CD4-positive, alpha-beta T cell treated with Interleukin-4 for 1 hour (primary cell): Measurements from ENCODE around the gene CD8B2.
"Not testable (repeated sequence)": the region's sequence is repeated elsewhere in the genome, so short reads cannot be mapped to it uniquely, and the experiment has no call there.

Experiments used
- DNase-seq, 2 donors: peaks; one replicate each; pipeline ENCODE4 v3.0.0-alpha.2; 2020 to 2022

The CD8B2 gene

DNA sequence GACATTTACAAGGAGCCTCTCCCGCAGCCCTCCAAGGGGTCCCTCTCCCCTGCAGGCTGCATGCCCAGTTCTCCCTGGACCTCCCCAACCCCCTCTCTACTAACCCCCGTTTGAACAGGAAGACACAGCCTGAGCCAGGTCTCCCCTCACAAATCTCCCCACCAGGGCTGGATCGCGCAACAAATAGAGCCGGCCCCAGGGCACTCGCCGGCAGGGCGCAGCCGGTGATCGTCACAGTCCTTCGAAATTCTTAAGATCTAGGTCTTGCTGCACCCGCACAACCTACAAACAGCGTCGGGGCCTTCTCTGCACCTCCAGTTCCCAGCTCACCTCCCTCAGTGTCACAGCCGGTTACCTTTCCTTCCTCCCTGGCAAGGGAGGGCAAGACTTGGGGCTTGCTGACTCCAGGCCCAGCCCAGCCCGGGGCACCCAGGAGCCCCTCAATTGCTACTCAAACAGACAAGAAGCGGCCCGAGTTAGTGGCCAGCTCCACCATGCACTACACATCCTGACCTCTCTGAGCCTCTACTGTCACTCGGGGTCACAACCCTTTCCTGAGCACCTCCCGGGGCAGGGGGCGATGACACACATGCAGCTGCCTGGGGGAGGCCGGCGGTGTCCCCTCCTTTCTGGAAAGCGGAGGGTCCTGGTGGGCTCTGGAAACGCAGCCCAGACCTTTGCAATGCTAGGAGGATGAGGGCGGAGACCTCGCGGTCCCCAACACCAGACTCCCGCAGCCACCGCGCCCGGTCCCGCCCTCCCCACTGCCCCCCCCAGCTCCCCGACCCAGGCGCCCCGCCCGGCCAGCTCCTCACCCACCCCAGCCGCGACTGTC, at the start of gene CD8B2:
Gene CD8B2, plus strand, starts transcription at position 814 of the 835 bp plus-strand sequence. CDS start 63 bp downstream, outside the sequence.
- DNase-seq, result peak in 1 of 2 donors; percentile 26

DNA sequence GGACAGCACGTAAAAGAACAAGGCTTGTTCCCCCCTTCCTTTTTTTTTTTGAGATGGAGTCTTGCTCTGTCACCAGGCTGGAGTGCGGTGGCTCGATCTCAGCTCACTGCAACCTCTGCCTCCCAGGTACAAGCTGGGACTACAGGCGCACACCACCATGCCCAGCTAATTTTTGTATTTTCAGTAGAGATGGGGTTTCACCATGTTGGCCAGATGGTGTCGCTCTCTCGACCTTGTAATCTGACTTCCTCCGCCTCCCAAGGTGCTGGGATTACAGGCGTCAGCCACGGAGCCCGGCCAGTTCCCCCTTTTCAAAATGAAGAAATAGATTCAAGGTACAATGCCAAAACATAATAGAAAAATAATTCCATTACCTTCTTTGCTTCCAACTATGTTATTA, 25.3 kb upstream of the CD8B2 start:
- peak in 1 of 2 donors; percentile 22 for DNase-seq

DNA sequence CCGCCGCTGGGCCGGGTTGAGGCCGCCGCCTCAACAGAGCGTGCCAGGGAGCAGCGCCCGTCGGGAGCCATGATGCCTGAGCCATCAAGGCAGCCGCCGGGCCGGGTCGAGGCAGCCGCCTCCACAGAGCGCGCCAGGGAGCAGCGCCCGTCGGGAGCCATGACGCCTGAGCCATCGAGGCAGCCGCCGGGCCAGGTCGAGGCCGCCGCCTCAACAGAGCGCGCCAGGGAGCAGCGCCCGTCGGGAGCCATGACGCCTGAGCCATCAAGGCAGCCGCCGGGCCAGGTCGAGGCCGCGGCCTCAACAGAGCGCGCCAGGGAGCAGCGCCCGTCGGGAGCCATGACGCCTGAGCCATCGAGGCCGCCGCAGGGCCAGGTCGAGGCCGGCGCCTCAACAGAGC, 19.6 kb upstream of the CD8B2 start:
- not testable (repeated sequence) for DNase-seq

GRCh38 chr2:106468107-106468506, 19.1 kb upstream of the CD8B2 start, which contains the start of gene RGPD3:
Gene RGPD3 (minus strand): TSS chr2:106468413. CDS start chr2:106468288, 125 bp downstream.
- DNase-seq, result not testable (repeated sequence)

GRCh38 chr2:106470658-106471057, 16.5 kb upstream of the CD8B2 start:
- peak; percentile 41 to 54 for DNase-seq

DNA sequence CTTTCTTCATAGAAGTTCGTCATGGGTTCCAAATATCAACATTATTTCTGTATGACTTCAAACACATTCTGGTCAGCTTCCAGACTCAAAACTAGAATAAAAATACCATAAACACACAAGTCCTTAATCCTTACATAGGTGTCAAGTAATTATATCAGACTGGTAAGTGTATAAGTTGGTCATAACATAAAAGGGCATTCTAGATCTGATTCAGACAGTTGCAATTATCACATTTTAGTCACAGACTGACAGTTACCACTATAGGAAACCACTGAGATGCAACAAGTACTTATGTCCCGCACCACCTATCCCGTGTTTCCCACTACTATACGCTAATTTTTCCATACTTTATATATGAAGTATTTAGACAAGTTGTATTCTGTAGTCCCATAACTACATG, 9.5 kb upstream of the CD8B2 start:
- not testable (repeated sequence) for DNase-seq

DNA sequence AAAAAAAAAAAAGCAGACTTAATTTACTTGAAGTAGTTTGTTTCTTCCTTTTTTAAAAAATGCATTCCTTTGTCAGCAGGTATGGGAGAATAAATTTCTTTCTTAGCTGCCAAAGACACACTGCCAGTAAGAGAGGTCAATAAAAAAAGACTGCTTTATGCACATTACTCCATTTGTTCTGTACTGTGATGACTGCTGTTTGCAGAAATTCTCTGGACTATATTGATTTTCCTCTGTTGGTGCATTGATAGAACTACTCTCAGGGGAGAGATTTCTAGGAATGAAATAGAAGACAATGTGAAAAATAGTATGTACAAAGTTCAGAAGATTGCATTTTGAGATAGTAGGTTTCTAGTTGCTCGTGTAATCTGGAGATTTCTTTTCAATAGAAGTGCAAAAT, 7.6 kb upstream of the CD8B2 start:
- DNase-seq, result not testable (repeated sequence)

GRCh38 chr2:106487386-106488191, 425 bp downstream of the CD8B2 start:
- DNase-seq, result not testable (repeated sequence)

DNA sequence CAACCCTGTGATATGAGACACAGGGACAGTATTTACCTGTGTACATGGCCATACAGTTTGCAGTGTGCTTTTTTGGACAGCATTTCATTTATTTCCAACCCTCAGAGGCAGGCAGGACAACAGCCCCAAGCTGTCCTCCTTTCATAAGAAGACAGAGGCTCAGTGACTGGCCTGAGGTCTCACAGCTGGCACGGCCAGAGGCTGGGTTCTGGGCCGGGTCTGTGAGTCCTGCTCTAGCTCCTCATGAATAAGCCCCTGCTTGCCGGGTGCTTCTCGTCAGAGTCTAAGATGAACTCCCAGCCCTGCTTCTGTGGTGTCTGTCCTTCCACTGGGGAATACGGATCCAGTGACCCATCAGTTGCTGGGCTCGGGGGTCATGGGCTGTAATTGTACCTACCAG, 2.5 kb downstream of the CD8B2 start:
- not testable (repeated sequence) for DNase-seq

DNA sequence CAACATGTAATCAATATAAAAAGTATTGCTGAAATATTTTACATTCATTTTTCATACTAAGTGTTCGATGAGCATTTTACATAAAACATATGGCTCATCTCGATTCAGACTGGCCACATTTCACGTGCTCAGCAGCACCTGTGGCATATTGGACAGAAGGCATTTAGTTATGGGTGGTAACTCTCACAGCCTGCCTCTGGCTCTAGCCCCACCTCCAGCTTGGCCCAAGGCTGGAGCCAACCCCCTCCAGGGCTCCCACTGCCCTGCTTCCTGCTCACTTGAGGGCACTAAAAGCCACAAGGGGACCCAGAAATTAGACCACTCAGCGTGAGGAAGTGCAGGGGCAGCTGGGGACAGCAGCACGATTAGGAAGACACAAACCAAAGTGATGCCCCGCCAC, 5.2 kb downstream of the CD8B2 start:
- not testable (repeated sequence) for DNase-seq

DNA sequence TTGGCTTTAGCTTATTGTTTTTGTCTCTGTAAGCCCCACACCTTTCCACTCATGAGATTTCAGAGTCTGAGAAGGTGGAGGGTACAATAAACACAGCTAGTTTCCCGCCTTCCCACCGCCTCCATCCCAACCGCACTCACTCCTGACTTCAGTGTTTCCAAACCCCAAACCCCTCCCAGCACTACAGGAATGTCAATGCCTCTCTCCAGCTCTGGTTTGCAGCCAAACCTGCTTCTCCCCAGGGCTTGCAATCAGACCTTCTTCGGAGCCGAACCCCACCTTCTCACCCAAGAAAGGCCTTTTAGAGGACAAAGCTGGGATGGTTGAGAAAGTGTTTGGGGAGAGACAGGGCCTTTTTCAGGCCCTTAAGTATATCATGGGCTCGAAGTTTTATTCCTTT, 5.7 kb downstream of the CD8B2 start:
- DNase-seq, result not testable (repeated sequence)

DNA sequence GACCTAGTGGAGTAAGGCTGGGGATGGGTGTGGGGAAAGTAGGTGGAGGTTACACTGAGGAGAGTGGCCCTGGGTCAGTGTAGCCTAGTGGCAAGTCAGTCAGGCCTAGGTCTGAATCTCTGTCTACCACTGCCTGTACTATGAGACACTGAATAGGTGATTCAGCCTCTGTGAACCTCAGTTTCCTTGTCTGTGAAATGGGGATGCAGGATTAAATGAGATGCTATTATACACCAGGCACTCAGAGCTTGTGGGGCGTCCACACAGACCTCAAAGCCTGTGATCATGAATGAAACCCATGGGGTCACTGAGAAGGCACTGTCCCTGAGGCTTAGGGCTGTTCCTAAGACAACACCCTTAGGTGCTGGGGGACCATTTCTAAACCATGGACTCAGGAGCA, 11.4 kb downstream of the CD8B2 start:
- DNase-seq, result not testable (repeated sequence)

GRCh38 chr2:106500350-106500749, 13.2 kb downstream of the CD8B2 start:
- DNase-seq, result not testable (repeated sequence)

- not testable (repeated sequence) for DNase-seq
Measured at GRCh38 chr2:106502351-106502750, 15.2 kb downstream of the CD8B2 start.

DNA sequence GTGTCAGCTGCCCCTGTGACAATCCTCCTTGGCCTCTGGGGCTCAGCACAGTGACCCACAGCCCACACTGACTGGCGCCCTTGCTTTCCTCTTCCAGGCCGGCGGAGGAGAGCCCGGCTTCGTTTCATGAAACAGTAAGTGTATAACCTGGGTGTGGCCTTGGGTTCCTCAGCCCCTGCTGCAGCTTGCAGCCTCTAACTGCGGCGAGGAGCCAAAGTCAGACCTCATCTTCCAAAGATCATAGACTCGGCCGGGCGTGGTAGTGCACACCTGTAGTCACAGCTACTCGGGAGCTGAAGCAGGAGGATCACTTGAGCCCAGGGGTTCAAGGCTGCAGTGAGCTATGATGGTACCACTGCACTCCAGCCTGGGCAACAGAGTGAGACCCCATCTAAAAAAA, 17.0 kb downstream of the CD8B2 start:
- DNase-seq, result not testable (repeated sequence)

DNA sequence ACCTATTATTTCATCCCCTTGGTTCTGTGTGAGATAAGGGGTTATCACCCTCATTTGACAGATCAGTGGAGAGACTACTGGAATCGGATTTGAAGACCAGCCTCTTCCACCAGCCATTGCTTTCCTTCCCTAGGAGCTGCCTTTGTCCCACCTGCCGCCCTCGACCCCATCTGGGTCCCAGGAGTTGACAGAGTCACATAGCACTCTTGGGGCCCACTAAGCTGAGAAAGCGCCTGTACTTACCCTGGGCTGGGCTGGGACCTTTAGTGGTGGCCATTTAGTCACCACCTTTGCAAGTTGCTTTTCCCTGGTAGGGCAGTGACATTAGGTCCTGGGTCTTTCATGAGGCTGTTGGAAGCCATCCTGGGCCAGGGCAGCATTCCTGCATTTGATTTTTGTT, 17.6 kb downstream of the CD8B2 start:
- not testable (repeated sequence) for DNase-seq

DNA sequence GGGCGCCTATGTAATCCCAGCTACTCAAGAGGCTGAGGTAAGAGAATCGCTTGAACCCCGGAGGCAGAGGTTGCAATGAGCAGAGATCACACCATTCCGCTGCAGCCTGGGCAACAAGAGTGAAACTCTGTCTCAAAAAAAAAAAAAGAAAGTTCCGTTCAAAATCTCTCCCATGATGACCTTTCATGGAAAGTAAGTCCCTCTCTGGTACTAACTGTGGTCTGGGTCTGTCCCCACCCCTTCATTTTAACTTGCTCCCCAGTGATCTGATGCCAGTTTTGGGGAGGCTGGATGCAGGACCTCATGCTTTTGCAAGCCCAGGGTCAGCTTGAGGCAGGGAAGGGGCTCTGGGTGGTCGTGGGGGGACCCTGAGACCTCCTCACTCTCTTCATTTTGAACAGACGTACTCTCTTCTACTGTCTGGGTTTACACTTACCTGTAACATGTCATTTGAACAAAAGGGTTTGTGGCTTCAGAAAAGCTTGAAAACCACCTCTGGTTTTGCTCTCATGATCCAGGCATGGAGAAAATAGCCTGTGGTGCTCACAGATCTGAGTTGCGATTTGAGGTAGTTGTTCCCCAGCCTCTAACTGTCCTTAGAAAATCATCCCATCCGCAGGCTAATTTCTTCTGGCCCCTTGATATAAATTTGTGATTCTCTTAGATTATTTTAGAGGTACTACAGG, 19.0 kb downstream of the CD8B2 start:
- not testable (repeated sequence) for DNase-seq

GRCh38 chr2:106508660-106509373, 21.7 kb downstream of the CD8B2 start:
- not testable (repeated sequence) for DNase-seq

DNA sequence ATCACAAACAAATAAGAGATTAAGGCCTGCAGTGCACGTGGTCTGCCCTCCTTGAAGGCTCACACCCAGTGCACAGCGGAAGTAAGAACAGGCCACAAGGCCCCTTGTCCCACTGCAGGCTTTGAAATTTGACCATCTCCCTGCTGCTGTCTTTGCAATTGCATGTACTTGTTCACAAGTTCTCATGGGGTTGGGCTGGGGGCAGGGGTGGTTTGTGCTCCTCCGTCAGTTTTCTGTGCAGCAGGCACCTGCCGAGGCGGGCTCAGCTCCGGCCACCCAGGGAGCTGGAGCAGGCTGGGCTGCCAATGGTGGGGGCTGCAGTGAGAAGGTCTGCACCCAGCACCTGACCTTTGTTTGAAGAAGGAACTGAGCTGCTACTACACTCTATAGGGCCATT, 22.2 kb downstream of the CD8B2 start:
- not testable (repeated sequence) for DNase-seq

DNA sequence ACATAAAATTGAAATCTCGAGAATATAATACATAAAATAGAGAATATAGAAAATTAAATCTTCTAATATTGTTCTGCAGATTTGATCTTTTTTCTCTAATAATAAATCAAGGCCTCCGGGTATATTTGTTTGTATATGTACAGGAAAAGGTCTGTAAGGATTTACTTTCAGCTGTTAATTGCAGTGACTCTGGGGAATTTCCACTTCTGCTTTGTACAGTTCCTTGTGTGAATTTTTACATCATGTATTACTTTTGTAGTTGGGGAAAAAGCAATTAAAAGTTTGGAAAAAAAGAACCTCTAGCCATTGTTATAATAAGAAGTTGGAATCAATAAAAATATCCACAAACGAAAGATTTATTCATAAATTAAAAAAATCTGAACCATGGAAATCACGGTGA, 23.6 kb downstream of the CD8B2 start:
- DNase-seq, result not testable (repeated sequence)

DNA sequence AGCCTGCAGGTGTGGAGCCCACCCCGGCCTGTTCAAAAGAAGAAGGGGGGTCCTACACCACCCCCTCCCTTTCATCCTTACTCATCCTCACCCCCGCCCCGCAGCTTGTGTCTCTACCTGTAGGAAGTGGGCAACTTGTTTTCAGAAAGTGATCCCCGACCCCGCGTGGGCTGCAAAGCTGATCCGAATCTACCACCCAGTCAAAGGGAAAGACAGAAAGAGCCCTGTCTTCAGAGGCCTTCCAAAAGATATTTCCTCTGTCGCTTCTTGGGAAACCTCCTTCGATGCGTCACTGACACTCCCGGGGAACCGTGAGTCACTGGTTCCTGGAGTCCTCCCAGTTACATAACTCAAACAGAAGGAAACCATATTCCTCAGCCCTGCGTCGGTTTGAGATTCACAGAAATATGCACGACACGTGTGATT, 24.3 kb downstream of the CD8B2 start:
- peak; percentile 17 to 82 for DNase-seq

DNA sequence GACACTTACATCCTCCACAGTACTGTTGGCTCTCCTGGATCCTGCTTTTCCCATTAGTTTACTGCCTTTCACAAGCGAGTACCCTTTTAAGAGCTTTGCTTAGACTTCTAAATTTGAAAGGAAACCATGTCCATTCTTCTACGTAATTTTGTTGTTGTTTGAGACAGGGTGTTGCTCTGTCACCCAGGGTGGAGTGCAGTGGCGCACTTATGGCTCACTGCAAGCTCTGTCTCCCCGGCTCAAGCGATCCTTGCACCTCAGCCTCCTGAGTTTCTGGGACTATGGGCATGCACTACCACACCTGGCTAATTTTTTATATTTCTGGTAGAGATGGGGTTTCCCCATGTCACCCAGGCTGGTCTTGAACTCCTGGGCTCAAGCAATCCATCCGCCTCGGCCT, 24.8 kb downstream of the CD8B2 start:
- peak in 1 of 2 donors; percentile 30 for DNase-seq
